K562 (cell line): Measurements from ENCODE around the gene FBXO44. TPM values are rescaled to one million over a fixed set of nuclear protein-coding genes. Genes with fewer than 3 reads are reported as not detected.
A peak's percentile ranks its signal among the peaks of the same experiment; 100 is the strongest.

Experiments used
- AFF1 ChIP-seq, 2 experiments: fragments of 450-650 bp; IDR thresholded peaks; 2 replicates each; pipeline ENCODE4 v1.6.1; 2018; ENCODE audit warnings: mild to moderate bottlenecking in 2 of 2, low read depth in 1 of 2; ENCODE audit not compliant: partially characterized antibody in 2 of 2
- CXXC5 ChIP-seq: fragments of 250-450 bp; sonication (Bioruptor Pico); IDR thresholded peaks from 2 replicates; pipeline ENCODE4 v1.8.0; 2022; ENCODE audit warnings: inconsistent platforms, mild to moderate bottlenecking, moderate library complexity
- E4F1 ChIP-seq: fragments of 250-450 bp; sonication (Bioruptor Pico); IDR thresholded peaks from 2 replicates; pipeline ENCODE4 v1.5.0; 2021; ENCODE audit warnings: mild to moderate bottlenecking, borderline replicate concordance
- FOXA1 ChIP-seq: fragments of 450-650 bp; IDR thresholded peaks from 2 replicates; pipeline ENCODE4 v1.6.1; 2016; ENCODE audit warnings: mild to moderate bottlenecking, borderline replicate concordance
- GATA2 ChIP-seq: sonication (generic); formaldehyde crosslinking; IDR thresholded peaks from 2 replicates; pipeline ENCODE4 v1.4.0; 2020; ENCODE audit warnings: mild to moderate bottlenecking, missing genetic modification reagents
- HOXB6 ChIP-seq: fragments of 250-450 bp; sonication (Bioruptor Pico); IDR thresholded peaks from 2 replicates; pipeline ENCODE4 v1.5.1; 2022; ENCODE audit warnings: mild to moderate bottlenecking, borderline replicate concordance
- JUNB ChIP-seq: fragments of 450-650 bp; formaldehyde crosslinking; conservative IDR thresholded peaks from 2 replicates; pipeline ENCODE4 v1.4.0; 2020; ENCODE audit warnings: mild to moderate bottlenecking
- MAFG ChIP-seq: fragments of 450-650 bp; conservative IDR thresholded peaks from 2 replicates; pipeline ENCODE4 v1.6.1; 2016; ENCODE audit warnings: missing genetic modification characterization, missing compliant biosample characterization
- MTA2 ChIP-seq: fragments of 450-650 bp; IDR thresholded peaks from 2 replicates; pipeline ENCODE4 v1.6.1; 2016; ENCODE audit warnings: low read depth
- PHF20 ChIP-seq: fragments of 450-650 bp; IDR thresholded peaks from 2 replicates; pipeline ENCODE4 v1.6.1; 2018; ENCODE audit not compliant: partially characterized antibody
- PRMT5 ChIP-seq: sonication (generic); formaldehyde crosslinking; IDR thresholded peaks from 2 replicates; pipeline ENCODE4 v1.5.0; 2020; ENCODE audit warnings: missing genetic modification reagents
- RBM15 ChIP-seq: fragments of 200-400 bp; formaldehyde crosslinking; IDR thresholded peaks from 2 replicates; pipeline ENCODE4 v1.6.1; 2018; ENCODE audit warnings: mild to moderate bottlenecking, low read length, moderate library complexity; ENCODE audit not compliant: insufficient read depth
- SOX6 ChIP-seq: fragments of 450-650 bp; IDR thresholded peaks from 2 replicates; pipeline ENCODE4 v1.6.1; 2014; ENCODE audit warnings: mild to moderate bottlenecking
- ZBTB33 ChIP-seq: sonication (generic); formaldehyde crosslinking; IDR thresholded peaks from 2 replicates; pipeline ENCODE4 v1.8.1; 2023; ENCODE audit warnings: mild to moderate bottlenecking, missing genetic modification reagents
- ZNF174 ChIP-seq: fragments of 250-450 bp; sonication (Bioruptor Pico); IDR thresholded peaks from 2 replicates; pipeline ENCODE4 v1.4.0; 2020; ENCODE audit warnings: mild to moderate bottlenecking
- ZNF253 ChIP-seq: fragments of 250-450 bp; sonication (Bioruptor Pico); conservative IDR thresholded peaks from 2 replicates; pipeline ENCODE4 v1.6.1; 2021; ENCODE audit warnings: mild to moderate bottlenecking
- ZNF518B ChIP-seq: fragments of 250-450 bp; sonication (Bioruptor Pico); IDR thresholded peaks from 2 replicates; pipeline ENCODE4 v1.5.0; 2021; ENCODE audit warnings: mild to moderate bottlenecking, moderate library complexity
- ZNF561 ChIP-seq: fragments of 450-650 bp; formaldehyde crosslinking; conservative IDR thresholded peaks from 2 replicates; pipeline ENCODE4 v1.4.0; 2020; ENCODE audit warnings: mild to moderate bottlenecking, moderate library complexity
- polyA plus RNA-seq, 8 experiments: library from polyadenylated mRNA; depleted of rRNA in 4 of 8; stranded (reverse) in 5 of 8; unstranded in 3 of 8; fragments of >200 nt; fragmentation: Nextera tagmentation in 2 of 8; fragmentation: Illumina TruSeq in 1 of 8; extraction: Ambion mirVana in 2 of 8; extraction: Trizol in 1 of 8; gene quantifications; 2 replicates each; pipeline versions ENCODE4 v1.2.1 to v1.2.3, GENCODE V29; 2011 to 2014; ENCODE audit warnings: inconsistent platforms in 1 of 8, missing spikeins in 1 of 8
- total RNA-seq, 7 experiments: library from RNA; depleted of rRNA in 6 of 7; stranded (reverse); fragments of >200 nt in 6 of 7; fragmentation: Illumina TruSeq in 2 of 7; extraction: Trizol in 2 of 7; gene quantifications; 2 replicates each; pipeline versions ENCODE4 v1.2.1 to v1.2.3, GENCODE V29; 2011 to 2021; ENCODE audit warnings: low replicate concordance in 1 of 7

Gene FBXO44
- total and polyA plus RNA-seq, 9 of the 15 experiments (the other 6 are each of a cell fraction or from before 2014, with no cell fraction given), result 0.69 to 20.9 (median 6.7) TPM

GRCh38 chr1:11670747-11671146 is 16.1 kb downstream of the FBXO44 start (continued):
- no peak for TF ChIP-seq JUNB (CRISPR knock-in tag)
- no peak for TF ChIP-seq MAFG (tag)
- TF ChIP-seq ZNF174 (CRISPR knock-in tag), result no peak
- no peak for TF ChIP-seq FOXA1
- no peak for TF ChIP-seq RBM15
- TF ChIP-seq PRMT5, result no peak
- TF ChIP-seq PHF20, result no peak
- peak; percentile 32 for TF ChIP-seq CXXC5 (CRISPR knock-in tag)
- TF ChIP-seq GATA2, result peak; percentile 73
- no peak for TF ChIP-seq ZBTB33 (CRISPR knock-in tag)
- 0 out of 2 replicates have a peak, but pooled peaks have one; percentile 20 for TF ChIP-seq MTA2
- no peak for TF ChIP-seq ZNF253 (CRISPR knock-in tag)
- TF ChIP-seq AFF1 (IDR thresholded peaks at IDR 0.05; ENCODE audit: low read depth in 1 of 2, partially characterized antibody in 2 of 2), result peak in 1 of 2 experiments; percentile 59
- TF ChIP-seq ZNF561 (CRISPR knock-in tag), result no peak
- TF ChIP-seq SOX6, result peak; percentile 37; the same call in 1 of the 2 replicates
- TF ChIP-seq E4F1 (CRISPR knock-in tag), result no peak
- no peak for TF ChIP-seq HOXB6
- no peak for TF ChIP-seq ZNF518B (CRISPR knock-in tag)
